Hypothalamus (tissue), 51 donors: Measurements from ENCODE around the gene LYZ.

Source experiments
- DNase-seq, 51 donors: peaks; one replicate each; lab custom pipeline; 2025; lab: John Stamatoyannopoulos, UW

The LYZ gene

GRCh38 chr12:69368171-69368570 lies 20.0 kb downstream of the LYZ start:
- no peak for DNase-seq

- no peak for DNase-seq
Observed at GRCh38 chr12:69383074-69383473, 34.9 kb downstream of the LYZ start.

- DNase-seq, result no peak
Observed at GRCh38 chr12:69385038-69385437, 36.9 kb downstream of the LYZ start.

- DNase-seq, result no peak
Observed at GRCh38 chr12:69386921-69387320, 38.7 kb downstream of the LYZ start.

GRCh38 chr12:69388371-69388770 lies 40.2 kb downstream of the LYZ start:
- DNase-seq, result peak in 1 of 51 donors; percentile 5

GRCh38 chr12:69389831-69390230 lies 41.6 kb downstream of the LYZ start:
- no peak for DNase-seq

- no peak for DNase-seq
Observed at GRCh38 chr12:69392179-69392928, 44.2 kb downstream of the LYZ start.

- DNase-seq, result no peak
Observed at GRCh38 chr12:69396041-69396440, 47.9 kb downstream of the LYZ start.

GRCh38 chr12:69396963-69397362 lies 48.8 kb downstream of the LYZ start:
- DNase-seq, result no peak

- DNase-seq, result no peak
Observed at GRCh38 chr12:69397978-69398377, 49.8 kb downstream of the LYZ start.

- DNase-seq, result no peak
Observed at GRCh38 chr12:69401940-69402339, 53.8 kb downstream of the LYZ start.
